SK-MEL-5 (cell line): ENCODE results near the gene CREB5. TPM values are rescaled to one million over a fixed set of nuclear protein-coding genes. Genes with fewer than 3 reads are reported as not detected.

Experiments used
- DNase-seq: peaks from one replicate; pipeline ENCODE4 v3.0.0-alpha.2; 2016; ENCODE audit warnings: low read depth, low spot score
- in situ Hi-C: cut with HindIII; loops from 2 replicates; pipeline ENCODE4 v1.10.0; 2016; ENCODE audit warnings: low sequenced_read_pairs, high pct_unique_total_duplicates, low pct_unique_long_range_greater_than_20kb
- total RNA-seq: library from RNA; depleted of rRNA; stranded (reverse); fragments of >200 nt; shearing (Covaris generic); gene quantifications from 2 replicates; pipeline ENCODE4 v1.2.3, GENCODE V29; 2014

The CREB5 gene
- total RNA-seq, 1 experiment from 2014 or later, result 19.4 TPM

GRCh38 chr7:28758186-28758585 is 345.9 kb downstream of the CREB5 start:
- DNase-seq, result no peak
- in situ Hi-C loops, result no loop called here

- no peak for DNase-seq
- in situ Hi-C loops, result no loop called here
Measured at GRCh38 chr7:28759475-28759971, 347.2 kb downstream of the CREB5 start.

GRCh38 chr7:28761505-28761904 is 349.2 kb downstream of the CREB5 start:
- in situ Hi-C loops, result no loop called here
- no peak for DNase-seq

GRCh38 chr7:28762651-28763050 is 350.3 kb downstream of the CREB5 start:
- in situ Hi-C loops, result no loop called here

GRCh38 chr7:28766359-28766758 is 354.0 kb downstream of the CREB5 start:
- no peak for DNase-seq
- in situ Hi-C loops, result no loop called here

More at GRCh38 chr7:28762651-28763050, 350.3 kb downstream of the CREB5 start:
- DNase-seq, result no peak

- no peak for DNase-seq
- in situ Hi-C loops, result no loop called here
Measured at GRCh38 chr7:28767356-28767755, 355.0 kb downstream of the CREB5 start.

GRCh38 chr7:28768577-28769147 is 356.3 kb downstream of the CREB5 start:
- peak; percentile 21 for DNase-seq
- in situ Hi-C loops, result no loop called here

- in situ Hi-C loops, result no loop called here
- DNase-seq, result no peak
Measured at GRCh38 chr7:28771906-28772622, 359.7 kb downstream of the CREB5 start.

GRCh38 chr7:28773423-28774145 is 361.3 kb downstream of the CREB5 start:
- no peak for DNase-seq
- in situ Hi-C loops, result no loop called here

- in situ Hi-C loops, result no loop called here
- no peak for DNase-seq
Measured at GRCh38 chr7:28774261-28774988, 362.1 kb downstream of the CREB5 start.

GRCh38 chr7:28776463-28777157 is 364.3 kb downstream of the CREB5 start:
- in situ Hi-C loops, result no loop called here
- no peak for DNase-seq

GRCh38 chr7:28778786-28779185 is 366.5 kb downstream of the CREB5 start:
- no peak for DNase-seq
- in situ Hi-C loops, result no loop called here

- DNase-seq, result no peak
- in situ Hi-C loops, result no loop called here
Measured at GRCh38 chr7:28779954-28780353, 367.6 kb downstream of the CREB5 start.

GRCh38 chr7:28782362-28782761 is 370.0 kb downstream of the CREB5 start:
- no peak for DNase-seq
- in situ Hi-C loops, result no loop called here

GRCh38 chr7:28784171-28784902 is 372.0 kb downstream of the CREB5 start:
- in situ Hi-C loops, result no loop called here
- DNase-seq, result no peak

GRCh38 chr7:28785041-28785995 is 373.0 kb downstream of the CREB5 start:
- DNase-seq, result no peak
- in situ Hi-C loops, result no loop called here
